GM20000 (cell line): ENCODE measurements around the gene SPAG16.

Experiments
- DNase-seq: peaks from one replicate; pipeline ENCODE4 v3.0.0; 2012; ENCODE audit warnings: low spot score
- TF ChIP-seq, protein P1 (sequence below): IDR thresholded peaks from 2 replicates; pipeline ENCODE4 v1.5.1; 2012; ENCODE audit warnings: mild to moderate bottlenecking, control low read depth; ENCODE audit errors: extremely low read depth, missing control alignments

SPAG16 gene

DNA sequence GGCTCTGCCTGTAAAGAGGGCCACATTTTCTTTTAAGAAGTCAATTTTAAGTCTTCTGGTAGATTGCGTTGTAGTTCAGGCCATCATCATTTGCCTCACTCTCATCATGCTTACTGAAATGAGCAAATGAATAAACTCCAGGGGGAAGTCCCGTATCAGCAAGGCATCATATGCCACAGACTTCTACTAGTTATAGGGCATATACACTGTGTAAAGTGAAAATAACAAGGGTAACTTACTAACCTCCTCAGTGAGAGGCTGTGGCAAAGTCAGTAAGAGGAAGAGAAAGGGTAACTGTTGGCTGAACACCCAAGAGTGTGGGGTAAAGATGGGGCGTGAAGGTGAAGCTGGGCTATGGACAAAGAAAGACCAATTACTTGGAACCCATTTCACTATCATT, 456.2 kb downstream of the SPAG16 start:
- DNase-seq: no peak
- TF ChIP-seq, protein P1, sequence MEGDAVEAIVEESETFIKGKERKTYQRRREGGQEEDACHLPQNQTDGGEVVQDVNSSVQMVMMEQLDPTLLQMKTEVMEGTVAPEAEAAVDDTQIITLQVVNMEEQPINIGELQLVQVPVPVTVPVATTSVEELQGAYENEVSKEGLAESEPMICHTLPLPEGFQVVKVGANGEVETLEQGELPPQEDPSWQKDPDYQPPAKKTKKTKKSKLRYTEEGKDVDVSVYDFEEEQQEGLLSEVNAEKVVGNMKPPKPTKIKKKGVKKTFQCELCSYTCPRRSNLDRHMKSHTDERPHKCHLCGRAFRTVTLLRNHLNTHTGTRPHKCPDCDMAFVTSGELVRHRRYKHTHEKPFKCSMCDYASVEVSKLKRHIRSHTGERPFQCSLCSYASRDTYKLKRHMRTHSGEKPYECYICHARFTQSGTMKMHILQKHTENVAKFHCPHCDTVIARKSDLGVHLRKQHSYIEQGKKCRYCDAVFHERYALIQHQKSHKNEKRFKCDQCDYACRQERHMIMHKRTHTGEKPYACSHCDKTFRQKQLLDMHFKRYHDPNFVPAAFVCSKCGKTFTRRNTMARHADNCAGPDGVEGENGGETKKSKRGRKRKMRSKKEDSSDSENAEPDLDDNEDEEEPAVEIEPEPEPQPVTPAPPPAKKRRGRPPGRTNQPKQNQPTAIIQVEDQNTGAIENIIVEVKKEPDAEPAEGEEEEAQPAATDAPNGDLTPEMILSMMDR: no peak

DNA sequence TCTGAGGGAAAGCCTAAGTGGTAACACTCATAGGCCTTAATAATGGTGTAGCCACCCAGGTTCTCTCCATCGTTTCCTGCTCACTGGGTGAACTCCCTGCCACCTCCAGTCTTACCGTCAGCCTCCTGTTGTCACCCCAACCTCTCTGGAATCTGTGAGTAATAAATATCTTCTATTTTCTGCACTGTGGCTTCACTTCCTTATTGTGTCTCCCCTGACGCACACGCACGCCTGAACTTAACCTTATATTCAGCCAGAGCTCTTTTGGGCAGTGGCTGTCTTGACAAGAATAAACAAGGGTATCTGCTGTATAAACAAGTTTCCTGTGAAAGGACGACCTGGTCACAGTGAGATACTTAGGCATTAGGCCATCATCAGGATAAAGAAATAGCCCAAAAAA, 467.2 kb downstream of the SPAG16 start:
- peak; percentile 36 for DNase-seq
- TF ChIP-seq, protein P1: no peak

DNA sequence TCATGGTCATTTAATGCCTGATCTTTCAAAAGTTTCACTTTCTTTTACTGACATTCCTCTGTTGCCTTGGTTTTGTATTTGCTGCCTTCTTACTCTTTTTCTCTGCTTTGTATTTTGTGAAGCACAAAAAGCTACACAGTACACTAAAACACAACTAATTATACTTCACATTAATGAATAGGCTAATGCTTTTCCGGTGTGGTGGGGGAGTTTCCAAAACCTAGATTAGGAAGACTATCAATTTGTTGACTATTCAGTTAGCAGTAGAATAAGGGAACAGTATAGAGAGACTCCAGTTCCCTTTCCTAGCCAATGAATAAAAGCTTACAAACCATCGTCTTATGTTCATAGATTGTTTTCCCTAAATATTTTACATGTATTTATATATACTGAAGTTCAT, 468.3 kb downstream of the SPAG16 start:
- DNase-seq: no peak
- TF ChIP-seq, protein P1: no peak

DNA sequence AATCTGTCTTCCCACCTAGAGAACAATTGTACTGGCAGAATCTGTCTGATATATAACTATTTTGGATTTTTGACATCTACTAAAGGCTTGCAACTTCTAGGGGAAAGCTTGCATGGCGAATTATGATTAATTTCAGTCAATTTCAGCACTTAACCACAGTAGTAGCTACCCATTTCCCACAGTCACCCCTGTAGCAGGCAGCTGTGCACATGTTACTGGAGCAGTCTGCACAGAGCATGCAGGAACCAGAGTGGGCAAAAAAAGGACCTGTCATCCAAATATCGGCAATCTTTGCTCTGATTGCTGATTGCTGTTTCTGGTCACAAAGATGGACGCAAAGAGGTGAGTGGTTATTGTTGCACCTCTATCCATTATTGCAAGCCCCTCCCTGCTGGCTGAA, 473.3 kb downstream of the SPAG16 start:
- TF ChIP-seq, protein P1: no peak
- DNase-seq: no peak

DNA sequence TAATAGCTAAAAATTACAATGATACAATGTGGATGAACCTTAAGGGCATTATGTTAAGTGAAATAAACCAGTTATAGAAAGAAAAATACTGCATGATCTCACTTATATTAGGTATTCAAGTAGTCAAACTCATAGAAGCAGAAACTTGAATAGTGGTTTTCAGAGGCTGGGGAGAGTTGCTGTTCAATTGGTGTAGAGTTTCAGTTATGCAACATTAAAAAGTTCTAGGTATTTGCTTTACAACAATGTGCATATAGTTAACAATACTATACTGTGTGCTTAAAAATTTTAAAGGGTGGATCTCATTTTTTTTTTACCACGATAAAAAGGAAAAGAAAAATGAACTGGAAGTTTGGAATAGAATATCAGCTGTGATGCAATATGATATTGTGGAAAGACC, 479.1 kb downstream of the SPAG16 start:
- DNase-seq: no peak
- TF ChIP-seq, protein P1: no peak

DNA sequence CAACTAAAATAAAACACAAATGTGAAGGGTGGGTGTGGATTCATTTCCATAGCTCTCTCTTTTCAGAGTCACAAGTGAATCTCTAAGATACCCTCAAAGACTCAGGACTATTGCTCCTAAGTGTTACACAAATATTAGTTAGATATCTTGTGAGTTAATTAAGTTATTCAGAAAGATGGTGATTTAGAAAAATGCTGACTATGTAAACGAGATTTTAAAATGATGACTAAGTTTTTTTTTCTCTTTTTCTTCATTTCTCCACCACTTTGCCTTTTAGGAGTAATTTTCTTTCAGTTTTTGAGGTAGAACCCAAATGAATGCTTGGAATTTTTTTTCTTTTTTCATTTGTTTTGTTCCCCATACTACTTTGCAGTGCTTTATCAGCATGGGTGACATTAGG, 479.7 kb downstream of the SPAG16 start:
- TF ChIP-seq, protein P1: no peak
- no peak for DNase-seq

DNA sequence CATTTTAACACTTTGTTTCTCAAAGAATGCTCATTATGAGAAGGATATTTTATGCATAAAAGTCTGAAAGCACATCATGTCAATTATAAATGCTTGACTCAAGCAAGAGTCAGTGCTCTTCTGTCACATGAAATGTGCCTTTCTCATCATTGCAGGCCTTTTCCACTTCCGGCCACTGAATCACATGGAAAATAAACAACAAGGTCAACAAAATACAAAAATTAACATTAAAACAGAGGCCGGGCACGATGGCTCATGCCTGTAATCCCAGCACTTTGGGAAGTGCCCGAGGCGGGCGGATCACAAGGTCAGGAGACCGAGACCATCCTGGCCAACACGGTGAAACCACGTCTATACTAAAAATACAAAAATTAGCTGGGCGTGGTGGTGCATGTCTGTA, 480.6 kb downstream of the SPAG16 start:
- TF ChIP-seq, protein P1: no peak
- no peak for DNase-seq
